VCaP (cell line): Measurements from ENCODE around the gene MALRD1.

Experiments
- H3K27ac ChIP-seq: fragments of 450-650 bp; 2 replicates; pipeline ENCODE4 v1.5.1; 2017
- CTCF ChIP-seq: fragments of 450-650 bp; conservative IDR thresholded peaks from 2 replicates; pipeline ENCODE4 v1.5.1; 2017; ENCODE audit warnings: mild to moderate bottlenecking, moderate library complexity

MALRD1 gene

DNA sequence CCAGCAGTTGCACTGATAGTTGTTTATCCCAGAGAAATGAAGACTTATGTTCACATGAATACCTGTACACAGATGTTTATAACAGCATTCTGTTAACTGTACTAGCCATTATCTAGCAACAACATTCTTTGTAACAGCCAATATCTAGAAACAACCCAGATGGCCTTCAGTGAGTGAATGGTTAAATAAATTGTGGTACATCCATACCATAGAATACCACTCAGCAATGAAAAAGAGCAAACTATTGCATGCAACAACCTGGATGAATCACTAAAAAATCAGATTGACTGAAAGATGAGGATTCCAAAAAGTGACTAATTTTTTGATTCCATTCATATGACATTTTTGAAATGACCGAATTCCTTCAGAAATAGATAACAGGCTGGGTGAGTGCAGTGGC, 360.3 kb downstream of the MALRD1 start:
- TF ChIP-seq CTCF = no peak
- no peak overlapping the region for H3K27ac ChIP-seq

DNA sequence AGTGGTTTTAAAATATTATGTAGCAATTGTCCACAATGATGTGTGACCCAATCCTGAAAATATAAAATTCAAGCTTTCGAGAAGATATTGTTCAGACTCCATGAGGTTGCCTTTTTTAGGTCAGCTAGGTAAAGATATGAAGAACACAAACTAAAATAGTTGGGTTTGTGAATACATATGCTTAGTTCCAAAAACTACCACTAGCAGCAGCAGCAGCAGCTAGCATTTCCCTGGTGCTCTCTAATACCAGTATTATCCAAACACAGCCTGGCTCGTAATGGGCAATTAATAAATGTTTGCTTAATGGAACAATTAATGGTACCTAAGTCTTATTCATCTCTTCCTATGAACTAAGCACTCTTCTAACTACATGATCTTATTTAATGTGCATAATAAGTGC, 362.5 kb downstream of the MALRD1 start:
- TF ChIP-seq CTCF = peak; percentile 58
- H3K27ac ChIP-seq = no peak overlapping the region

DNA sequence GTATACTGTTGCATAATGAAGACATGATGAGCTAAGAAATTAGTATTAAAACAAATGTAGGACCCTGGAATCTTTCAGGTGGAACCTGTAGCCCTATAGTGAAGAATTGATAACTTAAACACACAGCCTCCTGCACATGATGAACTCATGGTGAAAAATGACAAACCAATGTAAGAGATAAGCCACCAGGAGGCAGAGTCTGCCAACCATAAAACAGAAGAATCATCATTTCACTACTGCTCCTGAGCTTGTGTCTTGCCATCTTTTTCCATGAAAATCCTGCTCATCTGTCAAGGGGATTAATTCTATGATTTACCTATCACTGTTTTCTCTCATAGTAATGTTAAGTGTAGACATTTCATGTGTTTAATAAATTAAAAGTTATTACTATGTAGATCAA, 363.9 kb downstream of the MALRD1 start:
- peak; percentile 76 for TF ChIP-seq CTCF
- H3K27ac ChIP-seq = no peak overlapping the region

- TF ChIP-seq CTCF = no peak
- H3K27ac ChIP-seq = no peak overlapping the region
Measured at GRCh38 chr10:19416164-19416563, 367.6 kb downstream of the MALRD1 start.

GRCh38 chr10:19417740-19418139, 369.1 kb downstream of the MALRD1 start:
- TF ChIP-seq CTCF = no peak
- no peak overlapping the region for H3K27ac ChIP-seq

- TF ChIP-seq CTCF = no peak
- H3K27ac ChIP-seq = no peak overlapping the region
Measured at GRCh38 chr10:19421674-19422073, 373.1 kb downstream of the MALRD1 start.

GRCh38 chr10:19426034-19426433, 377.4 kb downstream of the MALRD1 start:
- no peak for TF ChIP-seq CTCF
- H3K27ac ChIP-seq = no peak overlapping the region
